GM21526 (cell line): ENCODE results near the gene WDR45B.
"Not testable (repeated sequence)": the region's sequence is repeated elsewhere in the genome, so short reads cannot be mapped to it uniquely, and the experiment has no call there.

Experiments used
- ATAC-seq: cut with Tn5 transposase; IDR thresholded peaks from one replicate; pipeline ENCODE4 v1.9.1; 2021; ENCODE audit warnings: moderate library complexity; ENCODE audit not compliant: unreplicated experiment, low FRiP score

Gene WDR45B

GRCh38 chr17:82658796-82659452, 10.7 kb upstream of the WDR45B start:
- ATAC-seq, result no peak

DNA sequence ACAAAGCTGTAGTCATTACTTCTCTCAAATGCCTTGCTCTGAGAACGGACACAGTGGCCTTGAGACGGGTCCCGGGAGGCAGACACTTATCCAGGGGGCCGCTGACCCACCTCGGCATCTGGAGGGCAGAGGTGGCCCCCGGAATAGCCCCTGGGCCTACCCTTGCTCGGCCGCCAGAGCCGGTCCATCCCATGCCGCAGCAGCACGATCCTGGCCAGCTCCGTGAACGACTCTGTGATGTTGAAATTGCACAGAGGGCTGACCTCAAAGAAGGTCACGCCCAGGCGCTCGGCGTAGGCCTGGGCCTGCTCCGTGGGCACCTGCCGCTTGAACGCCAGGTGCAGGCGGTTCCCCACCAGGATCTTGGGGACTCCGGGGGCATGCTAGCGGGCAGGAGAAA, 10.1 kb upstream of the WDR45B start:
- no peak for ATAC-seq

- ATAC-seq, result no peak
These were observed 9.7 kb upstream of the WDR45B start for GRCh38 chr17:82657926-82658325.

- ATAC-seq, result no peak
These were observed 8.0 kb upstream of the WDR45B start for GRCh38 chr17:82656266-82656665.

DNA sequence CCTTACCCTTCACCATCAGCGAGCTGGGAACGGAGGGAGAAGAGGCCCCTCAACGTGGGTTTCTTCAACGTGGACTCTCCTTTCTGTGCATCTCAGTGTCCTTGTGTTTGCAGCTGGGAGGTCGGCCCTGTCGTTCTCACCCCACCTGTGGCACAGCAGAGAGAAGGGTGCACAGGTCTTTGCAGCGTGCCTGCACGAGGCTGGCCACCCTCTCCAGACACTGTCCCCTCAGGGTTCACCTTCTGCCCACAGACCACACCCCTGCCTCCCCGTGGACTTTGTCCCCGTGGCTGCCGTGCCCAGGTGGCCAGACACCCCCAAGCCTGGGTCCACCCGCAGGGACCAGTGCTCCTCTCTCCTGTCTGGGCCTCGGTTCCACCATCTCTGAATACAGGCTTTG, 7.3 kb upstream of the WDR45B start:
- no peak for ATAC-seq

GRCh38 chr17:82655038-82655479, 6.8 kb upstream of the WDR45B start:
- ATAC-seq, result no peak

DNA sequence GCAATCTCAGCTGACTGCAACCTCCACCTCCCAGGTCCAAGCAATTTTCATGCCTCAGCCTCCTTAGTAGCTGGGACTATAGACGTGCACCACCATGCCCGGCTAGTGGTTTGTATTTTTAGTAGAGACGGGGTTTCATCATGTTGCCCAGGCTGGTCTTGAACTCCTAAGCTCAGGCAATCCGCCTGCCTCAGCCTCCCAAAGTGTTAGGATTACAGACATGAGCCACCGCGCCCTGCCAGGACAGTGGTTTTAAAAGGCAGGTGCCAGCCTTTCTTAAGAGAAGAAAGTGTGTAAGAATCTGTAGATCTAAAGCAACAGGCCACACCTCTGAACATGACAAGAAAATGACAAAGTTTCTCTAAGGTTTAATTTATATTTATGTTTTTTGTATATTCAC, 6.4 kb upstream of the WDR45B start:
- ATAC-seq, result not testable (repeated sequence)

- no peak for ATAC-seq
These were observed 5.6 kb upstream of the WDR45B start for GRCh38 chr17:82653651-82654528.

- ATAC-seq, result no peak
These were observed 2.5 kb upstream of the WDR45B start for GRCh38 chr17:82650723-82651122.

DNA sequence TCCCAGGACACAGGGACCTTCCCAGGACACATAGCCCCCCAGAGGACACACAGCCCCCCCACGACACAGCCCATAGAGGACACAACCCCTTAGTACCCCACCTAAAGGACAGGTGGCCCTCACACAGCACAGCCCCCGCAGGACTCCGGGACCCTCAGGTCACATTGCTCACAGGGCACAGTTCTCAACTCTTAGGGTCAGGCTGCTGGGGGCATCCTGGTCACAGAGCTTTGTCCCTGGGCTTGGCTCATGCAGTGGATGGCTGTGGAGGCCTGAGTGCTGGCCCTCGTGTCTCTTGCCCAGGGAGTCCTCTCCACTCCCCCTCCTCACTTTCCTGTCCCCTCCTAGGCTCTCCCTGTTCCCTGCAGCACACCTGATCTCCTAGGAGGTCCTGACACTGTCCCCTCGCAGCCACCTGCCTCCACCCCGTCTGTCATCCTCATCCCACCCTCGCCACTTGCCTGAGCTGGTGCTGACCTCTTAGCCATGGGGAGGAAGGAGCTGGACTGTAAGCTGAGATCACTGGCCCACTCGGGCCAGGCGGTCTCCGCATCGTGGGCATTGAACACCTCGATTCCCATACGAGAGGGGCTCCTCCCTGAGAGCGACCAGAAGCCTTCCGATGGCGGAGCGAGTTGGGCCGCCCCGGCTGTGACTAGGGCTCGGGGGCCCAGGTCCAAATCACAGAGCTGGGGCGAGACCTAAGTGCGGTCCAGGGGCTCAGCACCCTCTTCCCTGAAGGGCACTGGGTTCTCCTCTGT, 1.4 kb upstream of the WDR45B start:
- no peak for ATAC-seq

DNA sequence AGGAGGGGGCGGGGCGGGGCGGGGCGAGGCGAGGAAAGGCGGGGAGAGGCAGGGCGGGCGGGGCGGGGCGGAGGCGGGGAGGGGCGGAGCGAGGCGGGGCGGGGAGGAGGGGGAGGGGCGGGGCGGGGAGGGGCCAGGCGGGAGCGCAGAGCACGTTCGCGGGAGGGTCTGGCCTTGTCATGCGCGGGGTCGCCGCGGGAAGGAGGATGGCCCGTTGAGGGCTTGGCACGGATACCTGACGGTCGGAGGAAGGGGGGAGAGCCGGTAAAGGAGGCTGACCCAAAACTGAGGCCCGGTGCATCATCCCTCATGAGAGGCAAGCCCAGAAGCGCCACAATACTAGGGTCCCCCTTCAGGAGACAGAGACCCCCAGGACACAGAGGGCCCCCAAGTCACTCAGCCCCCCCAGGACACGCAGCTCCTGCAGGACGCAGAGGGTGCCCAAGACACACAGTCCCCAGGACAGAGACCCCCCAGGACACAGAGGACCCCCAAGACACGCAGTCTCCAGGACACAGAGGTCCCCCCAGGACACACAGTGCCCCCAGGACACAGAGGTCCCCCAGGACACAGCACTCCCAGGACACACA, 593 bp upstream of the WDR45B start:
- no peak for ATAC-seq

DNA sequence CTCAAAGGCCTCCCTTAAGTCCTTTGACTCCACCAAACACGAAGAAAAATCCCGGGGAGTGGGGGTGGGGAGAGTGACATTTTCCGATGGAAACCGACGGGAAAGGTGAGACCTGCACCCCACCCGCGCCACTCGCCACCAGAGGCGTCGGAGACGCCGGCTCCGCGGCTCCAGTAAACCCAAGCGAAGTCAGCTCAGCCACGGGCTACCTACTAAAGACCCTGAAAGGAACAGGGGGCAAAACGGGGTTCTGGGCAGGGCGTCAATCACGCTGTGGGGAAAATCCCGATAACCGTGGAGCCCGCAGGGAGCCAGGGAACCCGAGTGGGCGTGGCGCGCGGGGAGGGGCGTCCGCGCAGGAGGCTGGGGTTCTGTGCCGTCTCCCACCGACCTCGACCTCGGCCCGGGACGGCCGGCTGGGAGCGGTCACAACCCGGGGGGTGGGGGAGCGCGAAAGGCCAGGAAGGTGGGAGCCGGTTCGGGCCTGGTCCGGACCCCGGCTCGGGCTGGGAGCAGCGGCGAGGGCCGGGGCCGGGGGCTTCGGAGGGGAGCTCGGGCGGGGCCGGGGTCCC, 565 bp downstream of the WDR45B start:
- ATAC-seq, result peak; percentile 30

- ATAC-seq, result no peak
These were observed 2.7 kb downstream of the WDR45B start for GRCh38 chr17:82645516-82645915.

DNA sequence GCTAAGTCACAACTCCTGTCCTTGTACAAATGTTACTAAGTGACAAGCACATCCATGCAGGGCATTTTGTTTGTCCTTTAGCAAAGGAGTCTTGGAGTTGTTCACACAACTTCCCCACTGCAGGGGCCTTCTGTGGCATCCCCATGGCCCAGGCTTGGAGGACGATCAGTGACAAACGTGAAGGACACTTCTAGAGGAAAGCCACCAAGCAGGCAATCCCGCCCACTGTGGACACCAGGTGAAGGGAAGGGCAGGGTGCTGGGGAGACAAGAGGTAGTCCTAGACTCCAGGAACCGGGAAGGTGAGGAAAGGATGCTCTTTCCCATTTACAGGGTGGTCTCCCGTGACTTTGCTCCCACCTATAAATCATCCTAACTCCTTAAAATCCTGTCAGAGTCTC, 4.1 kb downstream of the WDR45B start:
- no peak for ATAC-seq

GRCh38 chr17:82642022-82642421, 6.2 kb downstream of the WDR45B start:
- ATAC-seq, result no peak

GRCh38 chr17:82640036-82640435, 8.2 kb downstream of the WDR45B start:
- ATAC-seq, result no peak

DNA sequence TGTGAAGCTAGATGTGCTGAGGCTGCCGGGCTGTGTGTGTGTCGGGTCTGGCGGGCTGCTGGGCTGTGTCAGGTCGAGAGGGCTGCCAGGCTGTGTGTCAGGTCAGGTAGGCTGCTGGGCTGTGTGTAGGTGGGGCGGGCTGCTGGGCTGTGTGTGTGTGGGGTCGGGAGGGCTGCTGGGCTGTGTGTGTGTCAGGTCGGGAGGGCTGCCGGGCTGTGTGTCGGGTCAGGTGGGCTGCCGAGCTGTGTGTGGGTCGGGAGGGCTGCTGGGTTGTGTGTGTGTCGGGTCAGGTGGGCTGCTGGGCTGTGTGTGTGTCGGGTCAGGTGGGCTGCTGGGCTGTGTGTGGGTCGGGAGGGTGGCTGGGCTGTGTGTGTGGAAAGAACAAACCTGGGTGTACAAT, 8.6 kb downstream of the WDR45B start:
- ATAC-seq, result no peak

DNA sequence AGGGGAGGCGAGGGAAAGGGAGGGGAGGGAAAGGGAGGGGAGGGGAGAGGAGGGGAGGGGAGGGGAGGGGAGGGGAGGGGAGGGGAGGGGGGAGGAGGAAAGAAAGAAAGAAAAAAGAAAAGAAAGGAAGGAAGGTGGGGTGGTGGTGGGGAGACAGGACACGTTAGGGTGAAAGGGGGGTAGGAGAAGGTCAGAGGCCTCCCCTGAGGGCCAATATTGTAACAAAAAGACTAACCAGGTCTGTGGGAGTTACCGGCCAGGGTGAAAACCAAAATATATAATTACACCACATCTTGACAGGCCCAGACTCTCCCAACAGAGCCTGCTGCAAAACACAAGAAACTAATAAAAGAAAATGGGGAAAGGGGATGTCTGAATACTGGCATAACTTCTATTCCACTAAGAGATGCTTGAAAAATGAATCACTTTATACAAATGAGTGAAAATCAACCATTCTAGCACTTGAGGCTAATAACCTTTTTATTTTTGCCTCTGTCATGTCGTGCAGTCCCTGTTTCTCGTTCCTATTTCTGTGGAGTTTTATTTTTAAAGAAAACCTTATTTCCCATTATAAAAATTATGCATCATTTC, 10.0 kb downstream of the WDR45B start:
- ATAC-seq, result no peak

DNA sequence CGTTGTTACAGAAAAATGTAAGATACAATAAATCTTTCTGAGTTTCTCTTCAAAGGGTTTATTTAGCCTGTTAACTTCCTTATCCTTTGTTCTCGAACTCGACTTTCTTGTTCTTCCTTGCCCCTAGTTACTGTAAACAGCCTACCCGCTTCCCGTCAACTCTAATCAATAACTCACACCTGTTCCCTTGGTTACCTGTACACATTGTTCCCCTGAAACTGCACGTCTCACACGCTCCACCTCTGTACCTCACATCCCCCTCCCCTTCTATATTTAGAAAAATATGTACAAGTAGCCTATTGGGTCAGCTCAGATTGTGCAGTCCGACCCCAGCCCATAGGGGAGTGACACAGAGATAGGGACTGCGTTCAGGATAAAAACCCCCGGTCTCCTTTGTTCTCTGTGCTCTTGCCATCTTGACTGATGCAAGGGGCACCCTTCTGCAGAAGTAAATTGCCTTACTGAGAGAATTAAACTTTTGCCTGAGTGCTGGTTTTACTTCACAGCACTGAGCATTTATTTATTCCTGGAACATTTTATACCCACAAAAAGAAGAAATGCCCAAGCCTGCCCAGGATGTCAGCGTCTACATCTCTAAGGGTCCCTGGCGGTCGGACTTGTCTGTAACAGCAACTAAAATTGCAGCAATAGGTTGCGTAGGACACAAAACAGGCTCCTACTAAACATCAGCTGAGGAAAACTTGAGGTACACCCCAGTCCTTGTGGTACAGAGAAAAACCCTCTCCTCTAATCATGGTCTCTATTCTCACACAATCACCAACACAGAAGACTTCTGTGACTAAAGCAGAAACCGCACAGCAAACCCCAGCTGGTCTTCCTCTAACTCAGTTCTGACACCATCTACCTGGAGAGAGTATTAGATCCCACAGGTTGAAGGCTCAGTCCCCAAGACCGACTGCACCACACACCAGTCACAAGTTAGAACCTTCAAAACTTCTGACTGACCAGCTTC, 11.3 kb downstream of the WDR45B start:
- ATAC-seq, result no peak
